K562 (cell line): ENCODE data around the gene RTL10. TPM values are rescaled to one million over a fixed set of nuclear protein-coding genes. Genes with fewer than 3 reads are reported as not detected.

Source experiments
- BMI1 ChIP-seq: fragments of 150-350 bp; IDR thresholded peaks from 2 replicates; pipeline ENCODE4 v1.6.1; 2014; ENCODE audit warnings: low read length
- FOXJ2 ChIP-seq: fragments of 200-800 bp; sonication (Bioruptor generic); IDR thresholded peaks from 2 replicates; pipeline ENCODE4 v1.6.1; 2016; ENCODE audit warnings: missing genetic modification characterization, missing compliant biosample characterization
- MAZ ChIP-seq, 2 experiments: fragments of 450-650 bp in 1 of 2; sonication (generic) in 1 of 2; formaldehyde crosslinking; IDR thresholded peaks in 1 of 2; conservative IDR thresholded peaks in 1 of 2; 2 replicates each; pipeline versions ENCODE4 v1.4.0 to v1.5.0; 2020; ENCODE audit warnings: mild to moderate bottlenecking in 1 of 2, missing genetic modification reagents in 1 of 2
- MBD2 ChIP-seq: sonication (generic); IDR thresholded peaks from 2 replicates; pipeline ENCODE4 v1.6.1; 2016; ENCODE audit warnings: low read depth, borderline replicate concordance
- NR2F6 ChIP-seq: fragments of 450-650 bp; formaldehyde crosslinking; IDR thresholded peaks from 2 replicates; pipeline ENCODE4 v1.4.0; 2020; ENCODE audit warnings: mild to moderate bottlenecking
- SMAD4 ChIP-seq: fragments of 250-450 bp; sonication (Bioruptor Pico); conservative IDR thresholded peaks from 2 replicates; pipeline ENCODE4 v1.8.0; 2021; ENCODE audit warnings: inconsistent platforms, mild to moderate bottlenecking, moderate library complexity
- ZBTB7A ChIP-seq: IDR thresholded peaks from 2 replicates; pipeline ENCODE4 v1.6.1; 2011; ENCODE audit warnings: low read depth, mild to moderate bottlenecking, low read length, moderate library complexity, borderline replicate concordance; ENCODE audit not compliant: control insufficient read depth
- ZNF274 ChIP-seq: IDR thresholded peaks from 2 replicates; pipeline ENCODE4 v1.6.1; 2011; ENCODE audit warnings: low read depth, mild to moderate bottlenecking, low read length, moderate library complexity, borderline replicate concordance
- ZNF717 ChIP-seq: fragments of 250-450 bp; sonication (Bioruptor Pico); IDR thresholded peaks from 2 replicates; pipeline ENCODE4 v1.5.0; 2021
- polyA plus RNA-seq, 8 experiments: library from polyadenylated mRNA; depleted of rRNA in 4 of 8; stranded (reverse) in 5 of 8; unstranded in 3 of 8; fragments of >200 nt; fragmentation: Nextera tagmentation in 2 of 8; fragmentation: Illumina TruSeq in 1 of 8; extraction: Ambion mirVana in 2 of 8; extraction: Trizol in 1 of 8; gene quantifications; 2 replicates each; pipeline versions ENCODE4 v1.2.1 to v1.2.3, GENCODE V29; 2011 to 2014; ENCODE audit warnings: inconsistent platforms in 1 of 8, missing spikeins in 1 of 8
- total RNA-seq, 7 experiments: library from RNA; depleted of rRNA in 6 of 7; stranded (reverse); fragments of >200 nt in 6 of 7; fragmentation: Illumina TruSeq in 2 of 7; extraction: Trizol in 2 of 7; gene quantifications; 2 replicates each; pipeline versions ENCODE4 v1.2.1 to v1.2.3, GENCODE V29; 2011 to 2021; ENCODE audit warnings: low replicate concordance in 1 of 7
- TF ChIP-seq, protein P1 (sequence below), 2 experiments: fragments of 450-650 bp; IDR thresholded peaks; 2 replicates each; pipeline ENCODE4 v1.6.1; 2016; ENCODE audit warnings: mild to moderate bottlenecking in 2 of 2, borderline replicate concordance in 1 of 2, low read depth in 1 of 2, moderate library complexity in 1 of 2
- TF ChIP-seq, protein P2 (sequence below): fragments of 450-650 bp; formaldehyde crosslinking; IDR thresholded peaks from 2 replicates; pipeline ENCODE4 v1.4.0; 2022; ENCODE audit warnings: missing genetic modification characterization
- TF ChIP-seq, protein P3 (sequence below), 2 experiments: fragments of 450-650 bp in 1 of 2; sonication (generic) in 1 of 2; formaldehyde crosslinking; conservative IDR thresholded peaks; 2 replicates each; pipeline versions ENCODE4 v1.4.0 to v1.8.1; 2020 to 2022; ENCODE audit warnings: mild to moderate bottlenecking in 1 of 2, missing genetic modification reagents in 1 of 2
- TF ChIP-seq, protein P4 (sequence below): fragments of 450-650 bp; formaldehyde crosslinking; conservative IDR thresholded peaks from 2 replicates; pipeline ENCODE4 v1.4.0; 2022; ENCODE audit warnings: mild to moderate bottlenecking, missing genetic modification characterization

RTL10 gene
- total and polyA plus RNA-seq, 9 of the 15 experiments (the other 6 are each of a cell fraction or from before 2014, with no cell fraction given) = 19.8 to 75.5 (median 32.5) TPM

DNA sequence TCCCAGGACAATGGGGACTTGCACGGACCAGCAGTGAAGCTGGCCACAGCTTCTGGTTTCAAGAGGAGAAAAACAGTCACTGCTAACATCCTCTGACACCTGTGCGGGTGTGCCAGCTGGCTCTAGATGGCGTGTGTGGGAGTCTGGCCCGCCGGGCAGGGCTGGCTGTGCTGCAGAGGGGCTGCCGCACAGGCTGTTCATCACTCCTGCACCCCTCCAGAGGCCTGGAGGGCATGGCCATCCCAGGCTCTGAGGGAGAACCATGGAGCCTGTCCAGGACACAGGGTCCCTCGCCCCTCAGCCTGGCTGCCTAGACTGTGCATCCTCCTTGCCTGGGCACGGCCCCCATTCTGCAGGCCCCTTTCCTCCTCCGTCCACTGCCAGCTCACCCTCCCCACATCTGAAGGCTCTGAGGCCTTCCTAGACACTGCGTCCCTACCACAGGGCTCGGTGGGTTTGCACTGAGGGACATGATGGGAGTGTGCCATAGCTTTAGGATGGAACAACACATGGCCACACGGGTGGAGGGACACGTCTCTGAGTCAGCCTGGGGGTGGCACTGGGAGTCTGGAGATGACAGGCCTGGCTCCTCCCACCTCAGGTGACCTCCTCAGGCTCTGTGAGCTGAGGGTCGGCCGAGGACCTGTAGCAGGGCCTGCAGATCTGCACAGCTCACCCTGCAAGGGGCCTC, 42.1 kb upstream of the RTL10 start (continued):
- TF ChIP-seq, protein P1, sequence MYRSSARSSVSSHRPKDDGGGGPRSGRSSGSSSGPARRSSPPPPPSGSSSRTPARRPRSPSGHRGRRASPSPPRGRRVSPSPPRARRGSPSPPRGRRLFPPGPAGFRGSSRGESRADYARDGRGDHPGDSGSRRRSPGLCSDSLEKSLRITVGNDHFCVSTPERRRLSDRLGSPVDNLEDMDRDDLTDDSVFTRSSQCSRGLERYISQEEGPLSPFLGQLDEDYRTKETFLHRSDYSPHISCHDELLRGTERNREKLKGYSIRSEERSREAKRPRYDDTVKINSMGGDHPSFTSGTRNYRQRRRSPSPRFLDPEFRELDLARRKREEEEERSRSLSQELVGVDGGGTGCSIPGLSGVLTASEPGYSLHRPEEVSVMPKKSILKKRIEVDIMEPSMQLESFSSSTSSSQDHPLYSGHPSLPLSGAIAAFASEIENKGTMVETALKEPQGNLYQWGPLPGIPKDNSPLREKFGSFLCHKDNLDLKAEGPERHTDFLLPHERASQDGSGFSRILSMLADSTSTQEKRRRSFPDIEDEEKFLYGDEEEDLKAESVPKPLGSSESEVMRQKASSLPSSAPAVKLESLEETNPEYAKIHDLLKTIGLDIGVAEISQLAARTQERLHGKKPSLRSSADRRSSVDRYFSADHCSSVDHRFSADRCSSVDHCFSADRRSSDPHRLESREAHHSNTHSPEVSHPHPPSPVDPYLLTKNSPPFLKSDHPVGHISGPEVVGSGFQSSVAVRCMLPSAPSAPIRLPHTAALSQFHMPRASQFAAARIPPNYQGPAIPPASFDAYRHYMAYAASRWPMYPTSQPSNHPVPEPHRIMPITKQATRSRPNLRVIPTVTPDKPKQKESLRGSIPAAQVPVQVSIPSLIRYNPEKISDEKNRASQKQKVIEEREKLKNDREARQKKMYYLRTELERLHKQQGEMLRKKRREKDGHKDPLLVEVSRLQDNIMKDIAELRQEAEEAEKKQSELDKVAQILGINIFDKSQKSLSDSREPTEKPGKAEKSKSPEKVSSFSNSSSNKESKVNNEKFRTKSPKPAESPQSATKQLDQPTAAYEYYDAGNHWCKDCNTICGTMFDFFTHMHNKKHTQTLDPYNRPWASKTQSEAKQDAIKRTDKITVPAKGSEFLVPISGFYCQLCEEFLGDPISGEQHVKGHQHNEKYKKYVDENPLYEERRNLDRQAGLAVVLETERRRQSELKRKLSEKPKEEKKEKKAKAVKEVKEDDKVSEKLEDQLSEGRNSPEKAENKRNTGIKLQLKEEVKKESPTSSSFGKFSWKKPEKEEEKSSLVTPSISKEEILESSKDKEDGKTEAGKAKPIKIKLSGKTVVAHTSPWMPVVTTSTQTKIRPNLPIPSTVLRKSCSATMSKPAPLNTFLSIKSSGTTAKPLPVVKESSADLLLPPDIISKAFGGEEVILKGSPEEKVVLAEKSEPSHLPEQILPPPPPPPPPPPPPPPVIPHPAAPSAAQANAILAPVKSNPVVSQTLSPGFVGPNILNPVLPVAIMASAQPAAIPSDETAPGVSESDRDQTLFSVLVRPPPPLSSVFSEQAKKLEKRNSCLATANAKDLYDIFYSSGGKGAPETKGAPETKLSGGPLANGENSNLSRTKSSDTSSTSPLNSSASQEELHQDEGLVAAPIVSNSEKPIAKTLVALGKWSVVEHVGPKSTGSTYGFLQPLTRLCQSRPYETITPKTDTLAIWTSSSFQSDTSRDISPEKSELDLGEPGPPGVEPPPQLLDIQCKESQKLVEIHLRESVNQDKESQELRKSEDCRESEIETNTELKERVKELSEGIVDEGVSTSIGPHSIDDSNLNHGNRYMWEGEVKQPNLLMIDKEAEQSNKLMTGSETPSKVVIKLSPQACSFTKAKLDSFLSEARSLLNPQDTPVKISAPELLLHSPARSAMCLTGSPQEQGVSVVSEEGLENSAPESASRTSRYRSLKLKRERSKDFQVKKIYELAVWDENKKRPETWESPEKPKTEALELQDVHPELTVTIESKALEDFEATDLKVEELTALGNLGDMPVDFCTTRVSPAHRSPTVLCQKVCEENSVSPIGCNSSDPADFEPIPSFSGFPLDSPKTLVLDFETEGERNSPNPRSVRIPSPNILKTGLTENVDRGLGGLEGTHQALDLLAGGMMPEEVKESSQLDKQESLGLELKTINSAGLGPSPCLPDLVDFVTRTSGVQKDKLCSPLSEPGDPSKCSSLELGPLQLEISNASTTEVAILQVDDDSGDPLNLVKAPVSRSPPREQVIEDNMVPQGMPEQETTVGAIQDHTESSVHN (IDR thresholded peaks at IDR 0.05; ENCODE audit: borderline replicate concordance in 1 of 2, low read depth in 1 of 2) = no peak
- TF ChIP-seq, protein P2, sequence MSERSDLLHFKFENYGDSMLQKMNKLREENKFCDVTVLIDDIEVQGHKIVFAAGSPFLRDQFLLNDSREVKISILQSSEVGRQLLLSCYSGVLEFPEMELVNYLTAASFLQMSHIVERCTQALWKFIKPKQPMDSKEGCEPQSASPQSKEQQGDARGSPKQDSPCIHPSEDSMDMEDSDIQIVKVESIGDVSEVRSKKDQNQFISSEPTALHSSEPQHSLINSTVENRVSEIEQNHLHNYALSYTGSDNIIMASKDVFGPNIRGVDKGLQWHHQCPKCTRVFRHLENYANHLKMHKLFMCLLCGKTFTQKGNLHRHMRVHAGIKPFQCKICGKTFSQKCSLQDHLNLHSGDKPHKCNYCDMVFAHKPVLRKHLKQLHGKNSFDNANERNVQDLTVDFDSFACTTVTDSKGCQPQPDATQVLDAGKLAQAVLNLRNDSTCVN (CRISPR knock-in tag) = 0 out of 2 replicates have a peak, but pooled peaks have one; percentile 19
- TF ChIP-seq MBD2 (0 out of 2 replicates have a peak, but pooled peaks have one; percentile 22), MAZ (CRISPR knock-in tag; conservative IDR thresholded peaks at IDR 0.05 in 1 of 2, IDR thresholded peaks at IDR 0.05 in 1 of 2) (0 out of 4 replicates have a peak, but pooled peaks of 1 of the 2 experiments have one; percentile 35), NR2F6 (CRISPR knock-in tag) (0 out of 2 replicates have a peak, but pooled peaks have one; percentile 40), ZNF274 (no peak), ZNF717 (0 out of 2 replicates have a peak, but pooled peaks have one; percentile 50), FOXJ2 (no peak), BMI1 (no peak), SMAD4 (0 out of 2 replicates have a peak, but pooled peaks have one; percentile 16), ZBTB7A (0 out of 2 replicates have a peak, but pooled peaks have one; percentile 45)
- TF ChIP-seq, protein P3, sequence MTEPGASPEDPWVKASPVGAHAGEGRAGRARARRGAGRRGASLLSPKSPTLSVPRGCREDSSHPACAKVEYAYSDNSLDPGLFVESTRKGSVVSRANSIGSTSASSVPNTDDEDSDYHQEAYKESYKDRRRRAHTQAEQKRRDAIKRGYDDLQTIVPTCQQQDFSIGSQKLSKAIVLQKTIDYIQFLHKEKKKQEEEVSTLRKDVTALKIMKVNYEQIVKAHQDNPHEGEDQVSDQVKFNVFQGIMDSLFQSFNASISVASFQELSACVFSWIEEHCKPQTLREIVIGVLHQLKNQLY (CRISPR knock-in tag; conservative IDR thresholded peaks at IDR 0.05) = 0 out of 4 replicates have a peak, but pooled peaks of 1 of the 2 experiments have one; percentile 69
- TF ChIP-seq, protein P4, sequence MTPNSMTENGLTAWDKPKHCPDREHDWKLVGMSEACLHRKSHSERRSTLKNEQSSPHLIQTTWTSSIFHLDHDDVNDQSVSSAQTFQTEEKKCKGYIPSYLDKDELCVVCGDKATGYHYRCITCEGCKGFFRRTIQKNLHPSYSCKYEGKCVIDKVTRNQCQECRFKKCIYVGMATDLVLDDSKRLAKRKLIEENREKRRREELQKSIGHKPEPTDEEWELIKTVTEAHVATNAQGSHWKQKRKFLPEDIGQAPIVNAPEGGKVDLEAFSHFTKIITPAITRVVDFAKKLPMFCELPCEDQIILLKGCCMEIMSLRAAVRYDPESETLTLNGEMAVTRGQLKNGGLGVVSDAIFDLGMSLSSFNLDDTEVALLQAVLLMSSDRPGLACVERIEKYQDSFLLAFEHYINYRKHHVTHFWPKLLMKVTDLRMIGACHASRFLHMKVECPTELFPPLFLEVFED (CRISPR knock-in tag) = peak; percentile 56; the same call in 1 of the 2 replicates
